Activated T-helper 1 cell treated with Interleukin-2 at 50 U/mL for 16 hours (primary cell): ENCODE results near the gene SPON2.

Source experiments
- DNase-seq: peaks from one replicate; pipeline ENCODE4 v3.0.0-alpha.2; 2020; ENCODE audit warnings: low read depth

Gene SPON2

GRCh38 chr4:1172228-1172851 is at the start of gene SPON2:
Gene SPON2, minus strand, starts transcription at chr4:1172583.
- no peak for DNase-seq

DNA sequence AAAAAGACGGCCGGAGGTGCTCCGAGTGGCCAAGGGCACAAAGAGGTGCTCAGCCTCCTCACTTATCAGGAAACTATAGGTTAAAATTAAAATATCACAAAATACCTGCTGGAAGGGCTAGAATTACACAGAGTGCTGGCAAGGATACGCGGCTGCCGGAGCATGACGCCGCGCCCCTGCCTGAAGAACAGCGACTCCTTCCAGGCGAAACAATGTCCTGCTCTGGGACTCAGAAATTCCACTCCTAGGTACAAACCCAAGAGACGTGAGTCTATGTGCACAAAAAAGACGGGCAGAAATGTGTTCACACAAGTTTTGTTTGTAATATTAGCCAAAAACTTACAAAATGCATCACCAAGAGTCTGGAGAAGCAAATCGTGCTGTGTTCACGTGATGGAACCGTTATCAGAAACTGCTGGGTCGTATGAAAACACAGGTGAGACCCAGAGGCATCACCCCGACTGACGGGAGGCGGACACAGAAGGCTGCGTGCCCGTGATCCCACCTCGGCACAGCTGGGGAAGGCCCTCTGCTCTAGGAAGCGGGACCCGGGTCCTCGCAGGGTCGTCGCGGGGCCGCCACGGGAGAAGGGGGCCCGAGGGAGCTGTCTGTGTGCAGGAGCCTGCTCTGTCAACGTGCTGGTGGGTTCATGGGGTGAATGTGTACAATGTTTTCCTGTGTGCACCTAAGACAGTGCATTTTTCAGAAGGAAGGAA is 48.9 kb upstream of the SPON2 start:
- DNase-seq, result no peak

- no peak for DNase-seq
Measured at GRCh38 chr4:1220566-1220965, 48.2 kb upstream of the SPON2 start.

GRCh38 chr4:1219566-1219950 is 47.2 kb upstream of the SPON2 start:
- DNase-seq, result no peak

DNA sequence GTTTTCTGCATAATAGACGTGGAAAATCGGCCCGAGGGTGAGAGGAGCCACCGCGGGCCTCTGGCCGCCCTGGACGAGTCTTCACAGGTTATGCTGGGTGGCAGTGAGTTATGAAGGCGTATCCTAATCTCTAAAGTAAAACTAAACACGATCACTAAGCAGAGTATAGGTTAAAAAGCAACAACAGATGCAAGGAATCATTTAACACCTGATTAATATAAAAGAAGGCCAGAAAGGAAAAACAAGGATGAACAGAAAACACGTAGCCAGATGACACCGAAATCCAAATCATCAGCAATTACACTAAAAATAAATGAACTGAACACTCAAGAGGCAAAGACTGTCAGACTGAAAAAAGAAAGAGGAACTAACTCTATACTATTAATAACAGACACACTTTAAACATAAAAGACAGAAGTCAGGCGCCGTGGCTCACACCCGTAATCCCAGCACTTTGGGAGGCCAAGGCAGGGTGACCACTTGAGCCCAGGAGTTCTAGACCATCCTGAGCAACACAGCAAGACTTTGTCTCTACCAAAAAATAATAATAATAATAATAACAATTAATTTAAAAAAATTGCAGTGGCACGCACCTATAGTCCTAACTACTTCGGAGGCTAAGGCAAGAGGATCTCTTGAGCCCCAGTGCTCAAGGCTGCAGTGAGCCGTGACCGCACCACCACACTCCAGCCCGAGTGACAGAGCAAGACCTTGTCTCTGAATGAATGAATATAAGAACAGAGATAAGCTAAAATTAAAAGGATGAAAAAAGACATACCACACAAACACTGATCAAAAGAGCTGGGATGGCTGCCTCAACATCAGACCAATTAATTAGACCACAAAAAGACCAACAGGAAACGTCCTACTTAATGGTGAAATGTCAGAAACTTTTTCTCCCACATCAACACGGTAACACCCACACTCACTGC is 46.5 kb upstream of the SPON2 start:
- DNase-seq, result no peak

- DNase-seq, result no peak
Measured at GRCh38 chr4:1217366-1217765, 45.0 kb upstream of the SPON2 start.

- peak; percentile 56 for DNase-seq
Measured at GRCh38 chr4:1216869-1217294, 44.5 kb upstream of the SPON2 start.

DNA sequence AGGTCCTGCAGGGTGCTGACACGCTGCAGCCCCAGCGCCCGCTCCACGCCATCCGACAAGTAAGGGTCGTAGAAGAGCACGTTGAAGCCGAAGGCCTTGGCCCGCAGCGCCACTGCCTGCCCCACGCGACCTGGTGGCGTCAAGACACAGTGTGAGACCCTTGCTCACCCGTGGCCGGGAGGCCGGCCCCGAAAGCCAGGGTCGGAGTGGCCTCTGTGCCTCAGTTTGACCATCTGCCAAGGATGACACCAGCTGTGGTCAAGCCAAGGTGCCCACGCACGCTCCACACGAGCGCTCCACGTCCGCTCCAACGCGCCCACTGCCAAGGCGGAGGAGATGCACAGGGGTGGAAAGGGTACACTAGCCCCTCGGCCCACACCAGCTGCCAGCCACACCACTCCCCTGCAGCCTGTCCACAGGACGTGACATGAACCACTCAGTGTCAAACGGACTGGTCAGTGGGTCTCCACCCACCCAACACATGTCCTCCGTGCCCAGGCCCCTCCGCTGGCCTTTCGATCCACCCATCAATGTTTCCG is 43.8 kb upstream of the SPON2 start:
- DNase-seq, result no peak

DNA sequence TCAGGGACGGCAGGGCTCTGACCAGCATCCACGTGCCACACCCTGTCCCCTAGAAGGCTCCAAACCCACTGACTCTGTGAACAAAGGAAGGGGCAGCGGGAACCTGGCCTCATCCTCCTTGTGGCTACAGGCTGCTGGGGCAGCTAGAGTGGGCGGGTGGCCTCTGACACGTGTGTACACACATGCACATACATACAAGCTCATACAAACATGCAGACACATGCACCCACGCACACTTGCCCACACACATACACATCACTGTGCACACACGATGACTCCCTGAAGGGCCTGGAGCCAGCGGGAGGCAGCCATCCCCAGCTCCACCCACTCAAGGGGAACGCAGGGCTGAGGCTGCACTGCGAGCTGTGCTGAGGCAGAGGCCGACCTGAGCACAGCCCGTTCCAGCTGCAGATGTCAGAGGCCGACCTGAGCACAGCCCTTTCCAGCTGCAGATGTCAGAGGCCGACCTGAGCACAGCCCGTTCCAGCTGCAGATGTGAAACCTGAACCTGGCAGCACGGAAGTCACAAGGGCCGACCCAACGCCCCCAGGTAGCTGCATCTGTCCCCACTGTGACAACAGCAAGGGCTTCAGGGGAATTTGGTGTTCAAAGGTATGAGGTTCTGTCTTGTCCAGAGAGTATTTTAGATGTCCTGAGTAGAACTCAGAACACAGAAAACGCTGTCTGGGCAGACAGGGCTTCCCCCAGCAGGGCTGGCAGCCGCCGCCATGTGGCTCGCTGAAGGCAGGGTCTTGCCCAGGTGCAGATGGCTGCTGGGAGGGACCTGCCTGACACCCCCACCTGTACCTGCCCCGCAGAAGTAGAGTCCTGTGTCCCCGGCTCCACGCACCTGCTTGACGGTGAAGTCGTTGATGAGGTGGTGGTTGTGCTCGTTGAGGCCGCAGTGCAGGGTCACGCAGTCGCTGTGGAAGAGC is 43.0 kb upstream of the SPON2 start:
- no peak for DNase-seq

- DNase-seq, result no peak
Measured at GRCh38 chr4:1214101-1215095, 42.0 kb upstream of the SPON2 start.

DNA sequence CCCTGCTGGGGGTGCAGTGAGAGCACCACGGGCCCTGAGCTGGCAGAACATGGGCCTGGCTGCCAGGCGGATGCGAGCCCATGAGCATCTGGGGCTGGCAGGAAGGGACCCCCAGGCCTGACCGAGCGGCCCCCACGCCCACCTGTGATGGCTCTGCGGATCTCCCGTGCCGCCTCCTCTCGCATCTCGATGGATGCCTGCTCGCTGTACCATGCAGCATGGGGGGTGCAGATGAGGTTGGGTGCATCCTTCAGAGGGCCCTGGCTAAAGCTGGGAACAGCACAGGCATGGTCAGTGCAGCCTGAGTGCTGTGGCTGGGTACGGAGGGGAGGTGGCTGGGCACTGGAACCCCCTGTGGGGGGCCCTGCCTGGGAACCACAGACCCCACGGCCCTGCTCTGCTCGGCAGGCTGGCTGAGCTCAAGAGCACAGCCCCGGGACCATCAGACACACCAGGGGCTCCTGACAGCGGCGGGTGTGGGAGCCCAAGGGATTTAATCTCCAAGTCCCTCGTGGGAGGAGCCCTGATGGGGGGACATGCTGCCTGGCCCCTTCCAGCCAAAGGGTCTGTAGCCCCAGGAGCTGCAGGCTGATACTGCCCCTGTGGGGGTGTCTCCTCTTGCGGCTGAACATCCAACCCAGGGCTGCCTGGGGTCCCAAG is 41.1 kb upstream of the SPON2 start:
- DNase-seq, result no peak

- no peak for DNase-seq
Measured at GRCh38 chr4:1212546-1213335, 40.4 kb upstream of the SPON2 start.

GRCh38 chr4:1211891-1212545 is 39.6 kb upstream of the SPON2 start:
- DNase-seq, result no peak

- DNase-seq, result no peak
Measured at GRCh38 chr4:1211371-1211770, 39.0 kb upstream of the SPON2 start.

DNA sequence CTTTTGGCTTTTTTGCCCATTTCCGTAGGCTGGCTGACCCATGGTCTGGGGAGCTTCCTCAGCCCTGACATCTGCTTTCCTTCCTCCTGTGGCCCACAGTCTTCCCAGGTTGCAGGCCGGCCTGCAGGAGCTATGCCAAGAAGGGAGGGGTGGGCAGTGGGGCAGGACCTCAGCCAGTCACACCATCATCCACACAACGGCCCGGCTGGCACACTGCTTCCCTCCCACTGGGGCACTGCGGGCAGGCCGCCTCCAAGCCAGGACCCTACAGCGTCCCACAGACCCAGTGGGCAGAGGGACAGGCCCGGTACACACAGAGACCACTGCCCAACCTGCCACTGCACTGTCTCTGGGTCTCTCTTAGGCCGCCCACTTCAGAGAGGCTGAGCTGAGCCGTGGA is 38.6 kb upstream of the SPON2 start:
- DNase-seq, result no peak

GRCh38 chr4:1210241-1210841 is 38.0 kb upstream of the SPON2 start:
- no peak for DNase-seq

- no peak for DNase-seq
Measured at GRCh38 chr4:1209821-1210220, 37.4 kb upstream of the SPON2 start.
